ENCODE measurements around the gene ATP11A. TPM values are rescaled to one million over a fixed set of nuclear protein-coding genes. Genes with fewer than 3 reads are reported as not detected.
A peak's percentile ranks its signal among the peaks of the same experiment; 100 is the strongest.
"Not testable (repeated sequence)": the region's sequence is repeated elsewhere in the genome, so short reads cannot be mapped to it uniquely, and the experiment has no call there.

The ATP11A gene
- total RNA-seq, 1 donor from 2014 or later, result 11.5 TPM

DNA sequence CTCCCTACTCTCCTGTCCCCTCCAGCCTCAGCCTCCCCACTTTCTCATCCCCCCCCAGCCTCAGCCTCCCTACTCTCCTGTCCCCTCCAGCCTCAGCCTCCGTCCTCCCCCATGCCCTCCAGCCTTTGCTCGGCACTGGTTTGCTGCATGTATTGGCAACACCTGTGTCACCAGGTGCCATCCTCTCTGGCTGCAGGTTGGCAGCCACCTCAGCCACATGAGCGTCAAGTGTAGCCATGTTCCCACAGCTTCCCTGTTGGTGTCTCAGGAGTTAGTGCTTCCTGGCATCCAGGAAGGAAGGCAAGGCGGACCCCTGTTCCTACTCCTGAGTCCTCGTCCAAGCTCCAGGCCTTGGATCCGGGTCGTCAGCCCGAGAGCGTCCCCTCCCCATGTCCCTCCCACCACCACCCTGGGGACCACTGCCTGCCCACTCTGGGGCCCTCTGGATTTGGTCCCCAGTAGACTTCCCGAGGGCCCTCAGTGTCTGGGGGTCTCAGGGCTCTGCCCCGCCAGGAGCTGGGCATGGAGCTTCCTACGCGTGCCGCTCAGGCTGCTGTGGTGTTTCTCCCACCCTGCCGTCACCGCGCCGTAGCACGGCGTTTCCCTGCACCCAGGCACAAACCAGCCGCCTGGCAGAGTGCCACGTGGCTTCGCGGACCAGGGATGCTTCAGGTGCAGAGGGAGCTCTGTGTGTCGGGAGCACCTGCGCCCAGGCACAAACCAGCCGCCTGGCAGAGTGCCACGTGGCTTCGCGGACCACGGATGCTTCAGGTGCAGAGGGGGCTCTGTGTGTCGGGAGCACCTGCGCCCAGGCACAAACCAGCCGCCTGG lies 150.8 kb downstream of the ATP11A start:
- Histone ChIP-seq H3K4me3 (ENCODE audit: low read length in 3 of 3) (no peak overlapping the region), H3K4me1 (ENCODE audit: control insufficient read depth in 3 of 3, insufficient read depth in 3 of 3, low read length in 3 of 3) (peaks cover 0 to 6% (median 6%) of the 10 kb centered on the region in 3 donors), H3K36me3 (ENCODE audit: control insufficient read depth in 3 of 3, insufficient read depth in 3 of 3, low read length in 3 of 3) (peaks cover 28 to 39% (median 36%) of the 10 kb centered on the region in 3 donors), H3K9me3 (ENCODE audit: control insufficient read depth in 3 of 3, low read length in 3 of 3) (no peaks in the 10 kb centered on the region), H3K27me3 (ENCODE audit: control insufficient read depth in 3 of 3, insufficient read depth in 3 of 3, low read length in 3 of 3) (no peaks in the 10 kb centered on the region), H3K9ac (ENCODE audit: low read depth in 1 of 3, low read length in 3 of 3) (no peak overlapping the region), H3K27ac (ENCODE audit: low read depth, low read length) (no peak overlapping the region)

GRCh38 chr13:112841303-112842015 lies 151.6 kb downstream of the ATP11A start:
- peaks cover 27 to 37% (median 36%) of the 10 kb centered on the region in 3 donors for H3K36me3 ChIP-seq (ENCODE audit: control insufficient read depth in 3 of 3, insufficient read depth in 3 of 3, low read length in 3 of 3)
- peak overlapping the region; percentile 56 for H3K27ac ChIP-seq (ENCODE audit: low read depth, low read length)
- H3K27me3 ChIP-seq (ENCODE audit: control insufficient read depth in 3 of 3, insufficient read depth in 3 of 3, low read length in 3 of 3); H3K4me1 ChIP-seq (ENCODE audit: control insufficient read depth in 3 of 3, insufficient read depth in 3 of 3, low read length in 3 of 3); H3K9me3 ChIP-seq (ENCODE audit: control insufficient read depth in 3 of 3, low read length in 3 of 3); H3K4me3 ChIP-seq (ENCODE audit: low read length in 3 of 3): not testable (repeated sequence)
- peak overlapping the region in 2 of 3 donors; percentile 45 to 50 for H3K9ac ChIP-seq (ENCODE audit: low read depth in 1 of 3, low read length in 3 of 3)

GRCh38 chr13:112842343-112842856 lies 152.6 kb downstream of the ATP11A start:
- peak overlapping the region in 1 of 3 donors; percentile 54 for H3K9ac ChIP-seq (ENCODE audit: low read depth in 1 of 3, low read length in 3 of 3)
- peaks cover 0 to 6% (median 6%) of the 10 kb centered on the region in 3 donors for H3K4me1 ChIP-seq (ENCODE audit: control insufficient read depth in 3 of 3, insufficient read depth in 3 of 3, low read length in 3 of 3)
- peaks cover 0 to 2% (median 0%) of the 10 kb centered on the region in 3 donors for H3K9me3 ChIP-seq (ENCODE audit: control insufficient read depth in 3 of 3, low read length in 3 of 3)
- H3K27me3 ChIP-seq (ENCODE audit: control insufficient read depth in 3 of 3, insufficient read depth in 3 of 3, low read length in 3 of 3), result no peaks in the 10 kb centered on the region
- peak overlapping the region in 2 of 3 donors; percentile 22 to 34 for H3K4me3 ChIP-seq (ENCODE audit: low read length in 3 of 3)
- peaks cover 30 to 32% (median 30%) of the 10 kb centered on the region in 3 donors for H3K36me3 ChIP-seq (ENCODE audit: control insufficient read depth in 3 of 3, insufficient read depth in 3 of 3, low read length in 3 of 3)
- H3K27ac ChIP-seq (ENCODE audit: low read depth, low read length), result peak overlapping the region; percentile 56

GRCh38 chr13:112842931-112843391 lies 153.1 kb downstream of the ATP11A start:
- H3K4me3 ChIP-seq (ENCODE audit: low read length in 3 of 3), result peak overlapping the region in 1 of 3 donors; percentile 22

GRCh38 chr13:112843392-112844111 lies 153.7 kb downstream of the ATP11A start:
- H3K27me3 ChIP-seq (ENCODE audit: control insufficient read depth in 3 of 3, insufficient read depth in 3 of 3, low read length in 3 of 3), result no peaks in the 10 kb centered on the region
- peak overlapping the region in 1 of 3 donors; percentile 22 for H3K4me3 ChIP-seq (ENCODE audit: low read length in 3 of 3)
- H3K27ac ChIP-seq (ENCODE audit: low read depth, low read length), result peak overlapping the region; percentile 56
- H3K9ac ChIP-seq (ENCODE audit: low read depth in 1 of 3, low read length in 3 of 3), result peak overlapping the region in 1 of 3 donors; percentile 33
- H3K9me3 ChIP-seq (ENCODE audit: control insufficient read depth in 3 of 3, low read length in 3 of 3), result peaks cover 0 to 3% (median 0%) of the 10 kb centered on the region in 3 donors
- peaks cover 0 to 6% (median 4%) of the 10 kb centered on the region in 3 donors for H3K4me1 ChIP-seq (ENCODE audit: control insufficient read depth in 3 of 3, insufficient read depth in 3 of 3, low read length in 3 of 3)
- peaks cover 23 to 29% (median 25%) of the 10 kb centered on the region in 3 donors for H3K36me3 ChIP-seq (ENCODE audit: control insufficient read depth in 3 of 3, insufficient read depth in 3 of 3, low read length in 3 of 3)

More at GRCh38 chr13:112842931-112843391, 153.1 kb downstream of the ATP11A start:
- H3K4me1 ChIP-seq (ENCODE audit: control insufficient read depth in 3 of 3, insufficient read depth in 3 of 3, low read length in 3 of 3), result peaks cover 0 to 6% (median 4%) of the 10 kb centered on the region in 3 donors
- H3K36me3 ChIP-seq (ENCODE audit: control insufficient read depth in 3 of 3, insufficient read depth in 3 of 3, low read length in 3 of 3), result peaks cover 25 to 29% (median 29%) of the 10 kb centered on the region in 3 donors
- H3K9ac ChIP-seq (ENCODE audit: low read depth in 1 of 3, low read length in 3 of 3), result peak overlapping the region in 1 of 3 donors; percentile 33
- peaks cover 0 to 3% (median 0%) of the 10 kb centered on the region in 3 donors for H3K9me3 ChIP-seq (ENCODE audit: control insufficient read depth in 3 of 3, low read length in 3 of 3)
- H3K27me3 ChIP-seq (ENCODE audit: control insufficient read depth in 3 of 3, insufficient read depth in 3 of 3, low read length in 3 of 3), result no peaks in the 10 kb centered on the region
- peak overlapping the region; percentile 56 for H3K27ac ChIP-seq (ENCODE audit: low read depth, low read length)

DNA sequence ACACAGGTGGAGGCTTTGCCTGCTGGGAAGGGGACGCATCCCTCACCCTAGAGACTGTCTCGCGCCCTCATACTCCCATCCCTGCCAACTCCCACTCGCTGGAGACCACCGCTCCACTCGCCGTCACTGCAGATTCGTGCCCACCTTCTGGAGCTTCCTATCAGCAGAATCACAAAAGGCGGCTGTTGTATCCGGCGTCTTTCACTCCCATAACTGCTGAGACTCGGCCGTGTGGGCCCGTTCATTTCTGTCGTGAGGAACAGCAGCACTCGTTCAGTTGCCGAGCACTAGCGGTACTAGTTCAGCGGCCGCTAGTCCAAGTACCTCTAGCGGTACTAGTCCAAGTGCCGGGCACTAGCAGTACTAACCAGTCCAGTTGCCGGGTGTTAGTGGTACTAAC lies 154.6 kb downstream of the ATP11A start:
- Histone ChIP-seq H3K9ac (ENCODE audit: low read depth in 1 of 3, low read length in 3 of 3) (no peak overlapping the region), H3K4me1 (ENCODE audit: control insufficient read depth in 3 of 3, insufficient read depth in 3 of 3, low read length in 3 of 3) (peaks cover 0 to 6% (median 4%) of the 10 kb centered on the region in 3 donors), H3K27me3 (ENCODE audit: control insufficient read depth in 3 of 3, insufficient read depth in 3 of 3, low read length in 3 of 3) (no peaks in the 10 kb centered on the region), H3K36me3 (ENCODE audit: control insufficient read depth in 3 of 3, insufficient read depth in 3 of 3, low read length in 3 of 3) (peaks cover 20 to 28% (median 21%) of the 10 kb centered on the region in 3 donors), H3K9me3 (ENCODE audit: control insufficient read depth in 3 of 3, low read length in 3 of 3) (peaks cover 0 to 3% (median 0%) of the 10 kb centered on the region in 3 donors), H3K4me3 (ENCODE audit: low read length in 3 of 3) (no peak overlapping the region), H3K27ac (ENCODE audit: low read depth, low read length) (no peak overlapping the region)

- H3K4me1 ChIP-seq (ENCODE audit: control insufficient read depth in 3 of 3, insufficient read depth in 3 of 3, low read length in 3 of 3), result peaks cover 0 to 6% (median 4%) of the 10 kb centered on the region in 3 donors
- H3K36me3 ChIP-seq (ENCODE audit: control insufficient read depth in 3 of 3, insufficient read depth in 3 of 3, low read length in 3 of 3), result peaks cover 19 to 29% (median 21%) of the 10 kb centered on the region in 3 donors
- H3K4me3 ChIP-seq (ENCODE audit: low read length in 3 of 3), result no peak overlapping the region
- H3K9ac ChIP-seq (ENCODE audit: low read depth in 1 of 3, low read length in 3 of 3), result no peak overlapping the region
- H3K9me3 ChIP-seq (ENCODE audit: control insufficient read depth in 3 of 3, low read length in 3 of 3), result peaks cover 0 to 3% (median 0%) of the 10 kb centered on the region in 3 donors
- H3K27me3 ChIP-seq (ENCODE audit: control insufficient read depth in 3 of 3, insufficient read depth in 3 of 3, low read length in 3 of 3), result no peaks in the 10 kb centered on the region
- H3K27ac ChIP-seq (ENCODE audit: low read depth, low read length), result no peak overlapping the region
Measured at GRCh38 chr13:112844879-112845278, 155.0 kb downstream of the ATP11A start.

DNA sequence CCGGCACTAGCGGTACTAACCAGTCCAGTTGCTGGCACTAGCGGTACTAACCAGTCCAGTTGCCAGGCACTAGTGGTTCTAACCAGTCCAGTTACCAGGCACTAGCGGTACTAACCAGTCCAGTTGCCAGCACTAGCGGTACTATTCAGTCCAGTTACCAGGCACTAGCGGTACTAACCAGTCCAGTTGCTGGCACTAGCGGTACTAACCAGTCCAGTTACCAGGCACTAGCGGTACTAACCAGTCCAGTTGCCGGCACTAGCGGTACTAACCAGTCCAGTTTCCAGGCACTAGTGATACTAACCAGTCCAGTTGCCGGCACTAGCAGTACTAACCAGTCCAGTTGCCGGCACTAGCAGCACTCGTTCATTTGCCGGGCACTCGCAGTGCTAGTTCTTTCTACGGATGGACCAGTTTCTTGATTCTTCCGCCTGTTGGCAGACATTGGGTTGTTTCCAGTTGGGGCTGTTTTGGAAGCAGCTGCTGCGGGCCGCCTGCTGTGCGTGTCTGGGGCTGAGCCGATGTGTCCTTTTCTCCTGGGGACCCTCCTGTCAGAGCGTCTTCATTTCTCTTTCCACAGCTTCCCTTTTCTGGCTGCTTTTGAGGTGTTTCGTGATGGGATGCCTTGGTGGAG lies 155.8 kb downstream of the ATP11A start:
- no peak overlapping the region for H3K27ac ChIP-seq (ENCODE audit: low read depth, low read length)
- H3K9me3 ChIP-seq (ENCODE audit: control insufficient read depth in 3 of 3, low read length in 3 of 3), result peaks cover 0 to 3% (median 0%) of the 10 kb centered on the region in 3 donors
- peaks cover 19 to 30% (median 21%) of the 10 kb centered on the region in 3 donors for H3K36me3 ChIP-seq (ENCODE audit: control insufficient read depth in 3 of 3, insufficient read depth in 3 of 3, low read length in 3 of 3)
- H3K9ac ChIP-seq (ENCODE audit: low read depth in 1 of 3, low read length in 3 of 3), result no peak overlapping the region
- H3K4me1 ChIP-seq (ENCODE audit: control insufficient read depth in 3 of 3, insufficient read depth in 3 of 3, low read length in 3 of 3), result peaks cover 0 to 6% (median 4%) of the 10 kb centered on the region in 3 donors
- H3K27me3 ChIP-seq (ENCODE audit: control insufficient read depth in 3 of 3, insufficient read depth in 3 of 3, low read length in 3 of 3), result no peaks in the 10 kb centered on the region
- H3K4me3 ChIP-seq (ENCODE audit: low read length in 3 of 3), result no peak overlapping the region

Data from skeletal muscle tissue (tissue), 4 donors.